ENCODE data around the gene PPP1R15B. TPM values are rescaled to one million over a fixed set of nuclear protein-coding genes. Genes with fewer than 3 reads are reported as not detected.

Gene PPP1R15B
- total RNA-seq, 6 experiments from 2014 or later = 27.4 to 34.8 (median 30.9) TPM

DNA sequence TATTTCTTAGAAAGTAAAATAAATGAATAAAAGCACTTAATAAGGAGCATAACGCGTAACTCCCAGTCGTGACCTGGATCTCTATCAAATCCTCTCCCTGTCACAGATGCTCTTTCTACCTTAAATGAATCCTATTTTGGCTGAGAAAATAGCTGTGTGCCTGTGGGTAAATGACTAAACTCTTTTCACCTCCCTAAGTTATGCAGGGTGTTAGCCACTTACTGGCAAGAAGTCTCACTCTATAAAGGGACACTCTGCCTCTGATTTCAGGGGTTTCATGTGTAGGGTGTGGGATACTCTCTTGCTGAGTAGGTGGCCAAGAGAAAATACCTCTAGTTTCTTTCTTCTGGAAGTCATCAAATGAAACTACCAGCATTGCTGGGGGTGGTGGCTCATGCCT, 24.3 kb upstream of the PPP1R15B start:
- H3K4me3 Mint-ChIP-seq = no peak overlapping the region
- no peak for TF ChIP-seq CTCF (IDR thresholded peaks at IDR 0.05)
- H3K4me1 Mint-ChIP-seq (ENCODE audit: low read depth) = peaks cover 60% of the 10 kb centered on the region
- DNase-seq = no peak
- H3K36me3 Mint-ChIP-seq (ENCODE audit: low read depth) = no peaks in the 10 kb centered on the region
- H3K27me3 Mint-ChIP-seq (ENCODE audit: insufficient read depth) = peaks cover 2% of the 10 kb centered on the region; the same call in 1 of the 2 replicates
- H3K27ac Mint-ChIP-seq = no peak overlapping the region
- no peaks in the 10 kb centered on the region for H3K9me3 Mint-ChIP-seq

GRCh38 chr1:204435381-204435831, 23.8 kb upstream of the PPP1R15B start:
- Mint-ChIP-seq H3K27me3 (ENCODE audit: insufficient read depth) (peaks cover 2% of the 10 kb centered on the region; the same call in 1 of the 2 replicates), H3K9me3 (no peaks in the 10 kb centered on the region), H3K4me3 (no peak overlapping the region), H3K4me1 (ENCODE audit: low read depth) (peaks cover 60% of the 10 kb centered on the region), H3K27ac (no peak overlapping the region), H3K36me3 (ENCODE audit: low read depth) (no peaks in the 10 kb centered on the region)
- TF ChIP-seq CTCF (IDR thresholded peaks at IDR 0.05) = no peak
- DNase-seq = no peak

DNA sequence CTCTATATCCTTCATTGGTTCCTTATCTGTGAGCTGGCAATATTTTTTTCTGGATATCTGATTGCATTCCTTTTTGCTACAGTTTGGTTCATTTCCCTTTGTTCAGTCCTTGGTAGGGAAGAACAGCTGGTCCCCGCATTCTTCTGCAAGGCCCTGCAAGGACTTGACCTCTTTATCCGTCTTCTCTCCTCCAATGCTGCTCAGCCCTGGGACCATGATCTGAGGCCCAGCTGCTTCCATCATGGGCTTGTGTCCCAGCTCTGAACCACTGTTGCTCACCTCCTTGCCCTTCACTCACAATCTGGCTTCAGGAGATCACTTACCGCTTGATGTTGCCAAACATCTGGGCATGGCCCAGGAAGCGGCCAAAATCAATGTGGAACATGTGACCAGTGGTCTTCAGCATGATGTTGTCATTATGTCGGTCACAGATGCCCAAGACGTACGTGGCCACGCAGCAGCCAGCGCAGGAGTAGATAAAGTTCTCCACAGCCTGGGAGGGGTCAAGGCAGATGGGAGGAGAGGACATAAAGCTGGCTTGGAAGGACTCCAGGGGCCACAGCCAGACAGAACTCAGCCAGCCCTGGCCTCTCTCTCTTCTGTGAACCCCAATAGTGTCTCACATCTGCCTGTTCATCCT, 22.6 kb upstream of the PPP1R15B start:
- no peak for DNase-seq
- H3K4me1 Mint-ChIP-seq (ENCODE audit: low read depth) = peaks cover 54% of the 10 kb centered on the region
- TF ChIP-seq CTCF (IDR thresholded peaks at IDR 0.05) = no peak
- H3K4me3 Mint-ChIP-seq = no peak overlapping the region
- peaks cover 2% of the 10 kb centered on the region; the same call in 1 of the 2 replicates for H3K27me3 Mint-ChIP-seq (ENCODE audit: insufficient read depth)
- H3K36me3 Mint-ChIP-seq (ENCODE audit: low read depth) = no peaks in the 10 kb centered on the region
- H3K9me3 Mint-ChIP-seq = no peaks in the 10 kb centered on the region
- H3K27ac Mint-ChIP-seq = no peak overlapping the region

GRCh38 chr1:204432708-204433107, 21.1 kb upstream of the PPP1R15B start:
- Mint-ChIP-seq H3K27ac (no peak overlapping the region), H3K36me3 (ENCODE audit: low read depth) (no peaks in the 10 kb centered on the region), H3K4me1 (ENCODE audit: low read depth) (peaks cover 39% of the 10 kb centered on the region), H3K27me3 (ENCODE audit: insufficient read depth) (no peaks in the 10 kb centered on the region; the same call in 1 of the 2 replicates), H3K4me3 (no peak overlapping the region), H3K9me3 (no peaks in the 10 kb centered on the region)
- no peak for TF ChIP-seq CTCF (IDR thresholded peaks at IDR 0.05)
- DNase-seq = no peak

- Mint-ChIP-seq H3K36me3 (ENCODE audit: low read depth) (no peaks in the 10 kb centered on the region), H3K4me1 (ENCODE audit: low read depth) (peaks cover 39% of the 10 kb centered on the region), H3K9me3 (no peaks in the 10 kb centered on the region), H3K27ac (no peak overlapping the region), H3K27me3 (ENCODE audit: insufficient read depth) (no peaks in the 10 kb centered on the region; the same call in none of the 2 replicates), H3K4me3 (no peak overlapping the region)
- peak; percentile 97 for TF ChIP-seq CTCF (IDR thresholded peaks at IDR 0.05)
- peak; percentile 60 for DNase-seq
These were observed 19.9 kb upstream of the PPP1R15B start for GRCh38 chr1:204431310-204432184.
